Subcutaneous adipose tissue (tissue), 4 donors: Measurements from ENCODE around the gene UROD. TPM values are rescaled to one million over a fixed set of nuclear protein-coding genes. Genes with fewer than 3 reads are reported as not detected.

Experiments used
- total RNA-seq, 4 donors: library from RNA; depleted of rRNA; stranded (reverse); fragments of >200 nt; gene quantifications; one replicate each; pipeline ENCODE4 v1.1.0, GENCODE V29; 2016
- TF ChIP-seq, protein P1 (sequence below): fragments of 450-650 bp; IDR thresholded peaks from one replicate; pipeline ENCODE4 v1.5.1; 2016; ENCODE audit warnings: low read depth, mild to moderate bottlenecking, control low read depth, antibody characterized with exemption, moderate library complexity

Gene UROD
- total RNA-seq, 4 donors from 2014 or later, result 55.8 to 93.1 (median 79.9) TPM

DNA sequence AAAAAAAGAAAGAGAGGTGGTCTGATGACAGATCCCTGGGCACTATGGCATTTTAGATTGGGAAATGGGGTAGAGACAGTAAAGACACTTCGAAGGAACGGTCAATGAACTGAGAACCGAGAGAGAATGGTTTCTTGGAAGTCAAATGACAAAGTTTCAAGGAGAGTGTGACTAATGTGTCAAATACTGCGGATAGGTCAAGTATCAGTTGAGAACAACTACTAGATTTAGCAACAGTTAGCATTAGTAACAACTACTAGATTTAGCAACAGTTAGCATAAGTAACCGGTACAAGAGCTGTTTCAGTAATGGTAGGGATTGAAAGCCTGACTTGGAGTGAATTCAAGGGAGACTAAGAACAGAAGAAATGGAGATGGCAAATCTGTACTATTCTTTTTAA, 35.0 kb downstream of the UROD start:
- TF ChIP-seq, protein P1, sequence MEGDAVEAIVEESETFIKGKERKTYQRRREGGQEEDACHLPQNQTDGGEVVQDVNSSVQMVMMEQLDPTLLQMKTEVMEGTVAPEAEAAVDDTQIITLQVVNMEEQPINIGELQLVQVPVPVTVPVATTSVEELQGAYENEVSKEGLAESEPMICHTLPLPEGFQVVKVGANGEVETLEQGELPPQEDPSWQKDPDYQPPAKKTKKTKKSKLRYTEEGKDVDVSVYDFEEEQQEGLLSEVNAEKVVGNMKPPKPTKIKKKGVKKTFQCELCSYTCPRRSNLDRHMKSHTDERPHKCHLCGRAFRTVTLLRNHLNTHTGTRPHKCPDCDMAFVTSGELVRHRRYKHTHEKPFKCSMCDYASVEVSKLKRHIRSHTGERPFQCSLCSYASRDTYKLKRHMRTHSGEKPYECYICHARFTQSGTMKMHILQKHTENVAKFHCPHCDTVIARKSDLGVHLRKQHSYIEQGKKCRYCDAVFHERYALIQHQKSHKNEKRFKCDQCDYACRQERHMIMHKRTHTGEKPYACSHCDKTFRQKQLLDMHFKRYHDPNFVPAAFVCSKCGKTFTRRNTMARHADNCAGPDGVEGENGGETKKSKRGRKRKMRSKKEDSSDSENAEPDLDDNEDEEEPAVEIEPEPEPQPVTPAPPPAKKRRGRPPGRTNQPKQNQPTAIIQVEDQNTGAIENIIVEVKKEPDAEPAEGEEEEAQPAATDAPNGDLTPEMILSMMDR, result no peak

DNA sequence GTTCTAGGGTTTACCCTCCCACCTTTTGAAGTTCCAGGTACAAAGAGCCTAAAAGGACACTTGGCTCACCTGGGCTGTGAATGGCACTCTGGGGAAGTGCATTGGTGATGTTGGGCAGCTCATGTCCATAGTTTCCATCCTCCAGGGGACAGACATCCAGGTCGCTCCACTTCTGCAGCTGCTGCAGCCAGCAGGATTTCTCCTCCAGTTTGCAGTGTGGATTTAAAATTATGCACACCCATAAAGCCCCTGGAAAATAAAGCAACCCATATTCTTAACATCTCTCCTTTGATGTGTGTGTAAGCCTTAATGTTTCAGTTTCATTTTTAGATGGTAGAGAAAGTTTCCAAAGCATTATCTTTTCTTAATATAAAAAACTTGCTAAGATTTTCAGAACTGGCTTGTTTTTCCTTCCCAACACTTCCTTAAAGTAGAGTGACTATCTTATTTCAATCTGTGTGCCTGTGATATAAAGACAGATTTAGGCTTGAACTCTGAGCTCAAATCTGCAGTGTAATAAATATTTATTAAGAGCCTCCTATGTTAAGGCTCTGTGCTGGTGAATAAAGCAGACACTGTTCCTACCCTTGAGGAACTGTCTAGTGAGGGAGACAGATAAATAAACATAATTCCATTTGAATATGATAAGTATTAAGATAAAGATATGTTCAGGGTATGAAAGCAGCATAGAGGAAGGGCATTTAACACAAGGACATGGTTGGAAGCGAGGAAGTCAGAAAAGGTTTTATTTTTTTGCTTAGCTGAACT, 39.1 kb downstream of the UROD start:
- TF ChIP-seq, protein P1, result no peak

DNA sequence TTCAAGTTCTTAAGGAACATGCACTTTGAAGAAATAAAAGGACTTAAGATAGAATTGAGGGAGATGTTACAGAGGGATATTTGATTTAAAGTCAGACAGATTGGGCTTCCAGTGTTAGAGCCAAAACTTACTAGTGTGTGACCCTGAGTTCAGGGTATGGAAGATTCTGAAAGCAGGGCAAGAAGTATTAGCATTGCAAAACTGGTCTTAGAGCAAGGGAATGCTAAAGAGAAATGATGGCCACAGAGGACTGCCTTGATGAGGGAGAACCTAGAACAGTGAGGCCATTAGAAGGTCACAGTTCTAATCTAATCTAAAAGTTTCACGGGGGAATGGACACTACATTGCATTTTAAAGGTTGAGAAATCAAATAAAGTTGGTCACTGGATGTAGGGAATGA, 45.5 kb downstream of the UROD start:
- TF ChIP-seq, protein P1, result no peak

DNA sequence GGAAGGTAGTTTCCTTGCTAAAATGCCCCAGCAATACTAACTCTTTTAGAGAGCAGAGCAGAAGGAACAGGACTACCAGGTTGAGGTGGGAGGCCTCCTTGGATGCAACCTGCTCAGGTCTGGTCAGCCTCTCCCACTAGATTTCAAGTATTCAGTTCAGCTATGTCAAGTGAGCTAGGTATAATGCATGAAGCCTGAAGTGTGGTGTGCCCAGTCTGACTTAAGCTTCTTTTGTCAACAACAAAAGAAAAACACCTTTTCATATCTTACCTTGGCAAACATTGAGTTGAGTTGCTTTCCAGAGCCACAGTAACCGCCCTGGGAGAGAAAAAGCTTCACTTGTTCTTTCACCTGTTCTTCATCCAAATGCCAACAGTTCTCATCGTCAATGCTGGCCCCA, 47.8 kb downstream of the UROD start:
- TF ChIP-seq, protein P1, result no peak

DNA sequence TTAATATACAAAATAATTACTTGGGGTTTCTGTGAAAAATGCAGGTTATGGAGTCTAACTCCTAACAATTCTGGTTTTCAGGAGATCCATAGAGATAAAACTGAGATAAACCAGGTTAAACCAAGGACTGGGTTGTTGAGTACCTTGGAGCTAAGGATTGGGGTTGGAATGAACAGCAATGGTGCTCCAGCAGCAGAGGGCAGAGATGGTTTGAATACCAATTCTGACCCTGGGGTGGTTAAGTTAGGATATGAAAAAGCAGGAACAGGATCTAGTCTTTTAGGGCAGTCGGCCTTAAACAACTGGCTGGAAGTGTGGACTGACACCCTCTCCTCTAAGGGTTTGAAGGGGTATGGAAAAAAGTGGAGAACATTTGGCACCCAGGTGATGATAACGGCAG, 53.0 kb downstream of the UROD start:
- TF ChIP-seq, protein P1, result no peak

Other genes with a start within 250 kb of the UROD start
- 1,000 to 10,000 TPM; 1,837 to 2,469 (median 2,281) TPM for gene RPS8, start 236.7 kb upstream of the UROD start, total RNA-seq
- gene BEST4, start 224.1 kb upstream of the UROD start, total RNA-seq, result under 1 TPM in 2 of 4 donors, not detected in 2; 0.34 to 0.75 TPM
- gene PLK3, start 211.9 kb upstream of the UROD start, total RNA-seq, result 10 to 100 TPM in 2 of 4 donors, 1 to 10 TPM in 2; 7.0 to 15.0 (median 11.8) TPM
- gene DYNLT4, start 204.9 kb upstream of the UROD start, total RNA-seq, result 1 to 10 TPM in 1 of 4 donors, not detected in 3; 1.1 TPM
- 1 to 10 TPM; 1.8 to 5.1 (median 4.2) TPM for gene BTBD19, start 203.7 kb upstream of the UROD start, total RNA-seq
- 1 to 10 TPM in 1 of 4 donors, under 1 TPM in 2, not detected in 1; 0.66 to 1.1 (median 0.68) TPM for gene PTCH2, start 169.0 kb upstream of the UROD start, total RNA-seq
- gene EIF2B3, start 25.7 kb upstream of the UROD start, total RNA-seq, result 10 to 100 TPM; 22.9 to 35.9 (median 32.6) TPM
- 100 to 1,000 TPM in 1 of 4 donors, 10 to 100 TPM in 3; 38.8 to 100 (median 43.6) TPM for gene HECTD3, start 930 bp upstream of the UROD start, total RNA-seq
- 1 to 10 TPM in 2 of 4 donors, under 1 TPM in 2; 0.85 to 1.3 (median 1.0) TPM for gene ZSWIM5, start 194.4 kb downstream of the UROD start, total RNA-seq